ENCODE measurements around the gene MAPK1.
"Not testable (repeated sequence)": the region's sequence is repeated elsewhere in the genome, so short reads cannot be mapped to it uniquely, and the experiment has no call there.

The MAPK1 gene

GRCh38 chr22:21805325-21805724 lies 62.1 kb downstream of the MAPK1 start:
- H3K4me2 ChIP-seq (ENCODE audit: low read length); H3K79me1 ChIP-seq (ENCODE audit: low read length); H3K4me1 ChIP-seq (ENCODE audit: control insufficient read depth, low read depth, low read length); H2AK5ac ChIP-seq (ENCODE audit: low read length); H2BK5ac ChIP-seq (ENCODE audit: low read length); H4K5ac ChIP-seq (ENCODE audit: low read length); H3K4me3 ChIP-seq (ENCODE audit: low read length); H3K56ac ChIP-seq (ENCODE audit: low read length); H3K18ac ChIP-seq (ENCODE audit: low read length); H2BK15ac ChIP-seq (replicated peaks; ENCODE audit: low read depth); H3K9ac ChIP-seq (ENCODE audit: low read length); H3K27me3 ChIP-seq (ENCODE audit: insufficient read depth, low read length, poor library complexity); H2BK120ac ChIP-seq (ENCODE audit: low read depth, low read length); H3K27ac ChIP-seq (ENCODE audit: low read depth, low read length); H3K4ac ChIP-seq (ENCODE audit: low read depth, low read length); H3K23ac ChIP-seq (ENCODE audit: low read length); H3K79me2 ChIP-seq (ENCODE audit: control insufficient read depth, insufficient read depth, low read length); DNase-seq; H4K8ac ChIP-seq (ENCODE audit: low read depth, low read length); H3K36me3 ChIP-seq (ENCODE audit: control insufficient read depth, insufficient read depth, low read length): not testable (repeated sequence)
- no CpG with 5 or more reads among the region's 8 CpGs for WGBS (ENCODE audit: extremely low coverage, insufficient coverage, low lambda C conversion rate)

GRCh38 chr22:21803811-21804249 lies 63.6 kb downstream of the MAPK1 start:
- Histone ChIP-seq H3K4me2 (ENCODE audit: low read length) (no peak overlapping the region), H4K5ac (ENCODE audit: low read length) (no peak overlapping the region), H3K4me1 (ENCODE audit: control insufficient read depth, low read depth, low read length) (no peaks in the 10 kb centered on the region), H3K36me3 (ENCODE audit: control insufficient read depth, insufficient read depth, low read length) (peaks cover 10% of the 10 kb centered on the region), H2BK15ac (replicated peaks; ENCODE audit: low read depth) (no peak overlapping the region), H4K8ac (ENCODE audit: low read depth, low read length) (no peak overlapping the region), H2BK120ac (ENCODE audit: low read depth, low read length) (no peak overlapping the region), H3K27ac (ENCODE audit: low read depth, low read length) (no peak overlapping the region), H3K9ac (ENCODE audit: low read length) (no peak overlapping the region), H3K4ac (ENCODE audit: low read depth, low read length) (no peak overlapping the region), H3K27me3 (ENCODE audit: insufficient read depth, low read length, poor library complexity) (no peaks in the 10 kb centered on the region), H3K18ac (ENCODE audit: low read length) (no peak overlapping the region), H3K4me3 (ENCODE audit: low read length) (no peak overlapping the region), H2AK5ac (ENCODE audit: low read length) (no peak overlapping the region), H3K23ac (ENCODE audit: low read length) (no peak overlapping the region), H3K79me1 (ENCODE audit: low read length) (peaks cover 7% of the 10 kb centered on the region), H3K79me2 (ENCODE audit: control insufficient read depth, insufficient read depth, low read length) (peaks cover 1% of the 10 kb centered on the region), H2BK5ac (ENCODE audit: low read length) (no peak overlapping the region), H3K56ac (ENCODE audit: low read length) (no peak overlapping the region)
- WGBS (ENCODE audit: extremely low coverage, insufficient coverage, low lambda C conversion rate): no CpG with 5 or more reads among the region's 6 CpGs
- DNase-seq: no peak

GRCh38 chr22:21802673-21803072 lies 64.8 kb downstream of the MAPK1 start:
- H3K4me3 ChIP-seq (ENCODE audit: low read length): no peak overlapping the region
- no peak overlapping the region for H3K9ac ChIP-seq (ENCODE audit: low read length)
- DNase-seq: no peak
- H2AK5ac ChIP-seq (ENCODE audit: low read length): no peak overlapping the region
- H2BK120ac ChIP-seq (ENCODE audit: low read depth, low read length): no peak overlapping the region
- no peak overlapping the region for H2BK5ac ChIP-seq (ENCODE audit: low read length)
- WGBS (ENCODE audit: extremely low coverage, insufficient coverage, low lambda C conversion rate): no CpG with 5 or more reads among the region's 1 CpG
- no peaks in the 10 kb centered on the region for H3K4me1 ChIP-seq (ENCODE audit: control insufficient read depth, low read depth, low read length)
- H4K5ac ChIP-seq (ENCODE audit: low read length): no peak overlapping the region
- no peak overlapping the region for H3K27ac ChIP-seq (ENCODE audit: low read depth, low read length)
- H3K79me1 ChIP-seq (ENCODE audit: low read length): peaks cover 5% of the 10 kb centered on the region
- H2BK15ac ChIP-seq (replicated peaks; ENCODE audit: low read depth): no peak overlapping the region
- no peak overlapping the region for H3K23ac ChIP-seq (ENCODE audit: low read length)
- no peak overlapping the region for H3K4me2 ChIP-seq (ENCODE audit: low read length)
- H3K27me3 ChIP-seq (ENCODE audit: insufficient read depth, low read length, poor library complexity): no peaks in the 10 kb centered on the region
- peaks cover 12% of the 10 kb centered on the region for H3K36me3 ChIP-seq (ENCODE audit: control insufficient read depth, insufficient read depth, low read length)
- H3K4ac ChIP-seq (ENCODE audit: low read depth, low read length): no peak overlapping the region
- H4K8ac ChIP-seq (ENCODE audit: low read depth, low read length): no peak overlapping the region
- peaks cover 1% of the 10 kb centered on the region for H3K79me2 ChIP-seq (ENCODE audit: control insufficient read depth, insufficient read depth, low read length)
- H3K56ac ChIP-seq (ENCODE audit: low read length): no peak overlapping the region
- no peak overlapping the region for H3K18ac ChIP-seq (ENCODE audit: low read length)

- peaks cover 1% of the 10 kb centered on the region for H3K79me2 ChIP-seq (ENCODE audit: control insufficient read depth, insufficient read depth, low read length)
- no peak overlapping the region for H3K56ac ChIP-seq (ENCODE audit: low read length)
- no peak overlapping the region for H2BK15ac ChIP-seq (replicated peaks; ENCODE audit: low read depth)
- H2AK5ac ChIP-seq (ENCODE audit: low read length): no peak overlapping the region
- H3K79me1 ChIP-seq (ENCODE audit: low read length): peaks cover 5% of the 10 kb centered on the region
- no peak overlapping the region for H3K9ac ChIP-seq (ENCODE audit: low read length)
- H3K4ac ChIP-seq (ENCODE audit: low read depth, low read length): no peak overlapping the region
- H3K4me1 ChIP-seq (ENCODE audit: control insufficient read depth, low read depth, low read length): no peaks in the 10 kb centered on the region
- H3K36me3 ChIP-seq (ENCODE audit: control insufficient read depth, insufficient read depth, low read length): peaks cover 12% of the 10 kb centered on the region
- H4K8ac ChIP-seq (ENCODE audit: low read depth, low read length): no peak overlapping the region
- no peak overlapping the region for H3K23ac ChIP-seq (ENCODE audit: low read length)
- no peak for DNase-seq
- H2BK5ac ChIP-seq (ENCODE audit: low read length): no peak overlapping the region
- H3K27ac ChIP-seq (ENCODE audit: low read depth, low read length): no peak overlapping the region
- no peak overlapping the region for H3K18ac ChIP-seq (ENCODE audit: low read length)
- no peak overlapping the region for H3K4me3 ChIP-seq (ENCODE audit: low read length)
- WGBS (ENCODE audit: extremely low coverage, insufficient coverage, low lambda C conversion rate): no CpG with 5 or more reads among the region's 9 CpGs
- H4K5ac ChIP-seq (ENCODE audit: low read length): no peak overlapping the region
- no peak overlapping the region for H3K4me2 ChIP-seq (ENCODE audit: low read length)
- no peaks in the 10 kb centered on the region for H3K27me3 ChIP-seq (ENCODE audit: insufficient read depth, low read length, poor library complexity)
- no peak overlapping the region for H2BK120ac ChIP-seq (ENCODE audit: low read depth, low read length)
These were observed 65.4 kb downstream of the MAPK1 start for GRCh38 chr22:21802056-21802455.

- DNase-seq: not testable (repeated sequence)
- no CpG with 5 or more reads among the region's 7 CpGs for WGBS (ENCODE audit: extremely low coverage, insufficient coverage, low lambda C conversion rate)
These were observed 66.2 kb downstream of the MAPK1 start for GRCh38 chr22:21801304-21801644.

GRCh38 chr22:21800552-21801303 lies 66.7 kb downstream of the MAPK1 start:
- no peak overlapping the region for H3K4me3 ChIP-seq (ENCODE audit: low read length)
- no peak overlapping the region for H3K4ac ChIP-seq (ENCODE audit: low read depth, low read length)
- no peak overlapping the region for H3K9ac ChIP-seq (ENCODE audit: low read length)
- no peak overlapping the region for H2AK5ac ChIP-seq (ENCODE audit: low read length)
- H3K56ac ChIP-seq (ENCODE audit: low read length): no peak overlapping the region
- WGBS (ENCODE audit: extremely low coverage, insufficient coverage, low lambda C conversion rate): no CpG with 5 or more reads among the region's 9 CpGs
- H3K27me3 ChIP-seq (ENCODE audit: insufficient read depth, low read length, poor library complexity): no peaks in the 10 kb centered on the region
- no peak overlapping the region for H4K5ac ChIP-seq (ENCODE audit: low read length)
- H3K23ac ChIP-seq (ENCODE audit: low read length): no peak overlapping the region
- peaks cover 5% of the 10 kb centered on the region for H3K79me1 ChIP-seq (ENCODE audit: low read length)
- no peak overlapping the region for H2BK120ac ChIP-seq (ENCODE audit: low read depth, low read length)
- DNase-seq: no peak
- no peaks in the 10 kb centered on the region for H3K4me1 ChIP-seq (ENCODE audit: control insufficient read depth, low read depth, low read length)
- H3K18ac ChIP-seq (ENCODE audit: low read length): no peak overlapping the region
- H4K8ac ChIP-seq (ENCODE audit: low read depth, low read length): no peak overlapping the region
- no peaks in the 10 kb centered on the region for H3K79me2 ChIP-seq (ENCODE audit: control insufficient read depth, insufficient read depth, low read length)
- H2BK15ac ChIP-seq (replicated peaks; ENCODE audit: low read depth): no peak overlapping the region
- no peak overlapping the region for H2BK5ac ChIP-seq (ENCODE audit: low read length)
- no peak overlapping the region for H3K27ac ChIP-seq (ENCODE audit: low read depth, low read length)
- peaks cover 9% of the 10 kb centered on the region for H3K36me3 ChIP-seq (ENCODE audit: control insufficient read depth, insufficient read depth, low read length)
- H3K4me2 ChIP-seq (ENCODE audit: low read length): no peak overlapping the region

More at GRCh38 chr22:21801304-21801644, 66.2 kb downstream of the MAPK1 start:
- H3K36me3 ChIP-seq (ENCODE audit: control insufficient read depth, insufficient read depth, low read length): peaks cover 12% of the 10 kb centered on the region
- not testable (repeated sequence) for H3K9ac ChIP-seq (ENCODE audit: low read length); H3K79me1 ChIP-seq (ENCODE audit: low read length); H4K5ac ChIP-seq (ENCODE audit: low read length); H3K18ac ChIP-seq (ENCODE audit: low read length); H3K4me3 ChIP-seq (ENCODE audit: low read length); H3K79me2 ChIP-seq (ENCODE audit: control insufficient read depth, insufficient read depth, low read length); H2BK15ac ChIP-seq (replicated peaks; ENCODE audit: low read depth); H3K56ac ChIP-seq (ENCODE audit: low read length); H2AK5ac ChIP-seq (ENCODE audit: low read length); H4K8ac ChIP-seq (ENCODE audit: low read depth, low read length); H3K4ac ChIP-seq (ENCODE audit: low read depth, low read length); H3K4me1 ChIP-seq (ENCODE audit: control insufficient read depth, low read depth, low read length); H3K27me3 ChIP-seq (ENCODE audit: insufficient read depth, low read length, poor library complexity); H3K4me2 ChIP-seq (ENCODE audit: low read length); H2BK5ac ChIP-seq (ENCODE audit: low read length); H3K27ac ChIP-seq (ENCODE audit: low read depth, low read length); H3K23ac ChIP-seq (ENCODE audit: low read length); H2BK120ac ChIP-seq (ENCODE audit: low read depth, low read length)

Data from mesendoderm (in vitro differentiated cells).